ENCODE measurements around the gene MAP1LC3A. TPM values are rescaled to one million over a fixed set of nuclear protein-coding genes. Genes with fewer than 3 reads are reported as not detected.

The MAP1LC3A gene
- total and polyA plus RNA-seq, 4 donors = 30.1 to 67.6 (median 37.8) TPM

GRCh38 chr20:34539756-34540155 is 18.8 kb upstream of the MAP1LC3A start:
- H3K4me3 ChIP-seq = no peak overlapping the region
- DNase-seq = no peak
- peaks cover 0 to 11% (median 0%) of the 10 kb centered on the region in 5 donors for H3K4me1 ChIP-seq (ENCODE audit: control insufficient read depth in 5 of 5, insufficient read depth in 5 of 5, low read length in 5 of 5)
- H3K27ac ChIP-seq (ENCODE audit: low read depth in 1 of 2, low read length in 1 of 2) = no peak overlapping the region
- H3K36me3 ChIP-seq (ENCODE audit: control insufficient read depth in 4 of 4, insufficient read depth in 4 of 4, low read length in 4 of 4) = peaks cover 7 to 52% (median 28%) of the 10 kb centered on the region in 4 donors
- H3K9me3 ChIP-seq (ENCODE audit: control insufficient read depth in 4 of 4, insufficient read depth in 3 of 4, low read length in 3 of 4) = peaks cover 0 to 2% (median 0%) of the 10 kb centered on the region in 4 donors
- WGBS, 2 donors = 94 to 96% methylated on average over 8 of the region's 8 CpGs
- TF ChIP-seq CTCF (IDR thresholded peaks at IDR 0.05; ENCODE audit: control extremely low read depth, extremely low read depth) = no peak
- no peak for ATAC-seq (ENCODE audit: insufficient read depth, low FRiP score)
- H3K9ac ChIP-seq (ENCODE audit: insufficient read depth in 1 of 2, low read length in 2 of 2) = no peak overlapping the region
- no peaks in the 10 kb centered on the region for H3K27me3 ChIP-seq (ENCODE audit: control insufficient read depth in 3 of 3, insufficient read depth in 3 of 3, low read length in 2 of 3)

- H3K4me1 ChIP-seq (ENCODE audit: control insufficient read depth in 5 of 5, insufficient read depth in 5 of 5, low read length in 5 of 5) = peaks cover 0 to 12% (median 0%) of the 10 kb centered on the region in 5 donors
- peaks cover 0 to 2% (median 0%) of the 10 kb centered on the region in 4 donors for H3K9me3 ChIP-seq (ENCODE audit: control insufficient read depth in 4 of 4, insufficient read depth in 3 of 4, low read length in 3 of 4)
- TF ChIP-seq CTCF (IDR thresholded peaks at IDR 0.05; ENCODE audit: control extremely low read depth, extremely low read depth) = no peak
- no peaks in the 10 kb centered on the region for H3K27me3 ChIP-seq (ENCODE audit: control insufficient read depth in 3 of 3, insufficient read depth in 3 of 3, low read length in 2 of 3)
- no peak overlapping the region for H3K27ac ChIP-seq (ENCODE audit: low read depth in 1 of 2, low read length in 1 of 2)
- H3K4me3 ChIP-seq = no peak overlapping the region
- peaks cover 3 to 42% (median 18%) of the 10 kb centered on the region in 4 donors for H3K36me3 ChIP-seq (ENCODE audit: control insufficient read depth in 4 of 4, insufficient read depth in 4 of 4, low read length in 4 of 4)
- H3K9ac ChIP-seq (ENCODE audit: insufficient read depth in 1 of 2, low read length in 2 of 2) = no peak overlapping the region
- no peak for DNase-seq
- ATAC-seq (ENCODE audit: insufficient read depth, low FRiP score) = no peak
- 89 to 92% methylated on average over 15 of the region's 15 CpGs for WGBS, 2 donors
These were observed 17.8 kb upstream of the MAP1LC3A start for GRCh38 chr20:34540596-34541263.

- H3K9me3 ChIP-seq (ENCODE audit: control insufficient read depth in 4 of 4, insufficient read depth in 3 of 4, low read length in 3 of 4) = peaks cover 0 to 2% (median 0%) of the 10 kb centered on the region in 4 donors
- H3K4me3 ChIP-seq = no peak overlapping the region
- no peak for ATAC-seq (ENCODE audit: insufficient read depth, low FRiP score)
- no peaks in the 10 kb centered on the region for H3K27me3 ChIP-seq (ENCODE audit: control insufficient read depth in 3 of 3, insufficient read depth in 3 of 3, low read length in 2 of 3)
- H3K27ac ChIP-seq (ENCODE audit: low read depth in 1 of 2, low read length in 1 of 2) = no peak overlapping the region
- no peak overlapping the region for H3K9ac ChIP-seq (ENCODE audit: insufficient read depth in 1 of 2, low read length in 2 of 2)
- WGBS, 2 donors = 79 to 84% methylated on average over 13 of the region's 13 CpGs
- DNase-seq = no peak
- no peak for TF ChIP-seq CTCF (IDR thresholded peaks at IDR 0.05; ENCODE audit: control extremely low read depth, extremely low read depth)
- H3K36me3 ChIP-seq (ENCODE audit: control insufficient read depth in 4 of 4, insufficient read depth in 4 of 4, low read length in 4 of 4) = peaks cover 0 to 36% (median 13%) of the 10 kb centered on the region in 4 donors
- H3K4me1 ChIP-seq (ENCODE audit: control insufficient read depth in 5 of 5, insufficient read depth in 5 of 5, low read length in 5 of 5) = peaks cover 0 to 12% (median 0%) of the 10 kb centered on the region in 5 donors
These were observed 17.1 kb upstream of the MAP1LC3A start for GRCh38 chr20:34541264-34541901.
